Neural progenitor cell (in vitro differentiated cells): Measurements from ENCODE around the gene TUBB3. TPM values are rescaled to one million over a fixed set of nuclear protein-coding genes. Genes with fewer than 3 reads are reported as not detected.

Experiments used
- DNase-seq: peaks from one replicate; pipeline ENCODE4 v3.0.0-alpha.2; 2016; ENCODE audit warnings: low spot score
- H2AFZ ChIP-seq: fragments of 200-600 bp; sonication (generic); replicated peaks from 2 replicates; pipeline ENCODE4 v1.6.1; 2016; ENCODE audit warnings: antibody characterized with exemption
- H3F3A ChIP-seq: fragments of 200-600 bp; sonication (generic); 2 replicates; pipeline ENCODE4 v1.6.1; 2016; ENCODE audit warnings: antibody characterized with exemption, low read depth
- H3K27ac ChIP-seq: fragments of 200-600 bp; sonication (generic); 2 replicates; pipeline ENCODE4 v1.5.1; 2016; ENCODE audit warnings: mild to moderate bottlenecking
- H3K27me3 ChIP-seq: fragments of 200-600 bp; sonication (generic); 2 replicates; pipeline ENCODE4 v1.6.1; 2016; ENCODE audit warnings: mild to moderate bottlenecking, moderate library complexity
- H3K36me3 ChIP-seq: fragments of 200-600 bp; sonication (generic); 2 replicates; pipeline ENCODE4 v1.5.1; 2016
- H3K4me1 ChIP-seq: fragments of 200-600 bp; sonication (generic); 2 replicates; pipeline ENCODE4 v1.6.1; 2016; ENCODE audit warnings: mixed run types
- H3K4me2 ChIP-seq: fragments of 200-600 bp; sonication (generic); 2 replicates; pipeline ENCODE4 v1.6.1; 2016
- H3K4me3 ChIP-seq: fragments of 200-600 bp; sonication (generic); 2 replicates; pipeline ENCODE4 v1.5.1; 2016
- H3K79me2 ChIP-seq: fragments of 200-600 bp; sonication (generic); 2 replicates; pipeline ENCODE4 v1.6.1; 2016; ENCODE audit warnings: low read depth
- H3K9ac ChIP-seq: fragments of 200-600 bp; sonication (generic); 2 replicates; pipeline ENCODE4 v1.6.1; 2016
- H3K9me3 ChIP-seq: fragments of 200-600 bp; sonication (generic); 2 replicates; pipeline ENCODE4 v1.5.1; 2016; ENCODE audit warnings: low read depth
- H4K20me1 ChIP-seq: fragments of 200-600 bp; sonication (generic); 2 replicates; pipeline ENCODE4 v1.6.1; 2016; ENCODE audit warnings: low read depth
- H3K27ac Mint-ChIP-seq: 3 replicates; pipeline ENCODE4 v1.8.0; 2021; ENCODE audit warnings: mixed read lengths
- H3K27me3 Mint-ChIP-seq: 2 replicates; pipeline ENCODE4 v1.8.0; 2022; ENCODE audit warnings: low read depth, mild to moderate bottlenecking, inconsistent platforms, moderate library complexity, mixed read lengths; ENCODE audit not compliant: insufficient read depth
- H3K36me3 Mint-ChIP-seq: 3 replicates; pipeline ENCODE4 v1.8.0; 2021; ENCODE audit warnings: mixed read lengths
- H3K4me1 Mint-ChIP-seq: 3 replicates; pipeline ENCODE4 v1.8.0; 2021; ENCODE audit warnings: mixed read lengths
- H3K4me3 Mint-ChIP-seq: 3 replicates; pipeline ENCODE4 v1.8.0; 2021; ENCODE audit warnings: mild to moderate bottlenecking, moderate library complexity, mixed read lengths
- H3K9me3 Mint-ChIP-seq: 3 replicates; pipeline ENCODE4 v1.8.0; 2020; ENCODE audit warnings: mixed read lengths
- EZH2 ChIP-seq: fragments of 200-600 bp; sonication (generic); IDR thresholded peaks from 2 replicates; pipeline ENCODE4 v1.6.1; 2017; ENCODE audit warnings: antibody characterized with exemption, mild to moderate bottlenecking, moderate library complexity
- EZH2phosphoT487 ChIP-seq: fragments of 200-600 bp; sonication (generic); IDR thresholded peaks from 2 replicates; pipeline ENCODE4 v1.6.1; 2017; ENCODE audit warnings: antibody characterized with exemption
- total RNA-seq: library from RNA; depleted of rRNA; stranded (reverse); fragments of >200 nt; gene quantifications from 2 replicates; pipeline ENCODE4 v1.2.3, GENCODE V29; 2015; ENCODE audit warnings: low replicate concordance
- TF ChIP-seq, protein P1 (sequence below): fragments of 200-600 bp; sonication (generic); IDR thresholded peaks from 2 replicates; pipeline ENCODE4 v1.5.1; 2017; ENCODE audit warnings: antibody characterized with exemption, mild to moderate bottlenecking

Gene TUBB3
- total RNA-seq, 1 donor from 2014 or later: 41.4 TPM

DNA sequence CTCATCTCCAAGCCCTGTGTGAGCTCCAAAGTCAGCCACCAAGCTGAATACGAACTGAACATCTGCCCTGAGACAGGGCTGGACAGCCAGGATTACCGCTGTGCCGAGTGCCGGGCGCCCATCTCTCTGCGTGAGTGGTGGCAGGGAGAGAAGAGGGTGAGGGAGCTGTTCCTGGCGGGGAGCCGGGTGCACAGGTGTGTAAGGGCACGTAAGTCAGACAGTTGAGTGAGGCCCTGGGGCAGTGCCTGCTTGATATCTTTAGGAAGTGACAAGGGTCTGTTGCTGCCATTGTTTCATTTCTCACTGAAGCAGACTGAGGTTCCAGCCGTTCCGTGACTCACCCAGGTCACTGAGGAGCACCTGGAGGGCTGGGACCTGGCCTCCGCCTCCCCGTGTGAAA, 37.8 kb downstream of the TUBB3 start:
- Mint-ChIP-seq H3K36me3 (peaks cover 20% of the 10 kb centered on the region), H3K4me3 (no peak overlapping the region), H3K27ac (no peak overlapping the region), H3K9me3 (no peaks in the 10 kb centered on the region), H3K4me1 (peaks cover 4% of the 10 kb centered on the region), H3K27me3 (peaks cover 2% of the 10 kb centered on the region)
- no peak for DNase-seq
- H3K27me3 ChIP-seq: no peaks in the 10 kb centered on the region
- H3K27ac ChIP-seq: no peak overlapping the region
- no peaks in the 10 kb centered on the region for H3K36me3 ChIP-seq
- TF ChIP-seq EZH2phosphoT487 (no peak), EZH2 (no peak)
- TF ChIP-seq, protein P1, sequence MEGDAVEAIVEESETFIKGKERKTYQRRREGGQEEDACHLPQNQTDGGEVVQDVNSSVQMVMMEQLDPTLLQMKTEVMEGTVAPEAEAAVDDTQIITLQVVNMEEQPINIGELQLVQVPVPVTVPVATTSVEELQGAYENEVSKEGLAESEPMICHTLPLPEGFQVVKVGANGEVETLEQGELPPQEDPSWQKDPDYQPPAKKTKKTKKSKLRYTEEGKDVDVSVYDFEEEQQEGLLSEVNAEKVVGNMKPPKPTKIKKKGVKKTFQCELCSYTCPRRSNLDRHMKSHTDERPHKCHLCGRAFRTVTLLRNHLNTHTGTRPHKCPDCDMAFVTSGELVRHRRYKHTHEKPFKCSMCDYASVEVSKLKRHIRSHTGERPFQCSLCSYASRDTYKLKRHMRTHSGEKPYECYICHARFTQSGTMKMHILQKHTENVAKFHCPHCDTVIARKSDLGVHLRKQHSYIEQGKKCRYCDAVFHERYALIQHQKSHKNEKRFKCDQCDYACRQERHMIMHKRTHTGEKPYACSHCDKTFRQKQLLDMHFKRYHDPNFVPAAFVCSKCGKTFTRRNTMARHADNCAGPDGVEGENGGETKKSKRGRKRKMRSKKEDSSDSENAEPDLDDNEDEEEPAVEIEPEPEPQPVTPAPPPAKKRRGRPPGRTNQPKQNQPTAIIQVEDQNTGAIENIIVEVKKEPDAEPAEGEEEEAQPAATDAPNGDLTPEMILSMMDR: no peak
- no peaks in the 10 kb centered on the region for H3F3A ChIP-seq
- H3K4me1 ChIP-seq: no peaks in the 10 kb centered on the region
- H3K79me2 ChIP-seq: no peaks in the 10 kb centered on the region
- no peaks in the 10 kb centered on the region for H3K9me3 ChIP-seq
- H2AFZ ChIP-seq: no peak overlapping the region
- no peak overlapping the region for H3K9ac ChIP-seq
- H4K20me1 ChIP-seq: no peaks in the 10 kb centered on the region
- no peak overlapping the region for H3K4me2 ChIP-seq
- H3K4me3 ChIP-seq: no peak overlapping the region

DNA sequence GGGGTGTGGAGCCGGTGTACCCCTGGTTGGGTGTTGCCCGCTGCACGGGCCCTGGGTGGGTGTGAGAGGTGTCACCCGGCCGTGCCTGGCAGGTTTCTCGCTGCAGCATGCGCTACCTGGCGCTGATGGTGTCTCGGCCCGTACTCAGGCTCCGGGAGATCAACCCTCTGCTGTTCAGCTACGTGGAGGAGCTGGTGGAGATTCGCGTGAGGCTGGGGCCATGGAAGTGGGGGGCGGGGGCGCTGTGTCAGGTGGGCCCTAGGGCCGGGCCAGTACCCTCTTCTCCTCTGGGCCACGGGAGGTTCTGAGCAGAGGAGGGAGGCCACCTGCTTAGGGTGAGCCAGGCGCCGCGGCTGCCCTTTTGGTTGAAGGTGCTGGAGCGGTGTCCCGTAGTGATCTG, 38.8 kb downstream of the TUBB3 start:
- H3K27me3 ChIP-seq: no peaks in the 10 kb centered on the region
- H3K4me1 ChIP-seq: peaks cover 5% of the 10 kb centered on the region
- H3K4me3 Mint-ChIP-seq: no peak overlapping the region
- no peak overlapping the region for H3K4me3 ChIP-seq
- no peaks in the 10 kb centered on the region for H3K36me3 ChIP-seq
- no peak overlapping the region for H3K4me2 ChIP-seq
- H3K27ac ChIP-seq: no peak overlapping the region
- peaks cover 7% of the 10 kb centered on the region for H3K4me1 Mint-ChIP-seq
- H3K9me3 ChIP-seq: no peaks in the 10 kb centered on the region
- peaks cover 2% of the 10 kb centered on the region for H3K27me3 Mint-ChIP-seq
- H3K36me3 Mint-ChIP-seq: peaks cover 19% of the 10 kb centered on the region
- H3K27ac Mint-ChIP-seq: no peak overlapping the region
- TF ChIP-seq, protein P1: no peak
- TF ChIP-seq EZH2phosphoT487 (no peak), EZH2 (no peak)
- H4K20me1 ChIP-seq: peaks cover 6% of the 10 kb centered on the region
- H3K9ac ChIP-seq: no peak overlapping the region
- H3F3A ChIP-seq: no peaks in the 10 kb centered on the region
- H3K79me2 ChIP-seq: no peaks in the 10 kb centered on the region
- DNase-seq: no peak
- H2AFZ ChIP-seq: no peak overlapping the region
- no peaks in the 10 kb centered on the region for H3K9me3 Mint-ChIP-seq

GRCh38 chr16:89962754-89963498, 39.8 kb downstream of the TUBB3 start:
- no peaks in the 10 kb centered on the region for H3K9me3 Mint-ChIP-seq
- H3K27ac Mint-ChIP-seq: no peak overlapping the region
- peaks cover 18% of the 10 kb centered on the region for H3K36me3 Mint-ChIP-seq
- H3K9me3 ChIP-seq: no peaks in the 10 kb centered on the region
- no peak overlapping the region for H2AFZ ChIP-seq
- H3K4me2 ChIP-seq: no peak overlapping the region
- no peak overlapping the region for H3K4me3 ChIP-seq
- H4K20me1 ChIP-seq: peaks cover 12% of the 10 kb centered on the region
- peaks cover 6% of the 10 kb centered on the region for H3K4me1 ChIP-seq
- H3K27me3 ChIP-seq: no peaks in the 10 kb centered on the region
- no peaks in the 10 kb centered on the region for H3K36me3 ChIP-seq
- H3K79me2 ChIP-seq: no peaks in the 10 kb centered on the region
- no peak overlapping the region for H3K27ac ChIP-seq
- H3K4me1 Mint-ChIP-seq: peaks cover 16% of the 10 kb centered on the region
- no peak overlapping the region for H3K9ac ChIP-seq
- no peak overlapping the region for H3K4me3 Mint-ChIP-seq
- no peaks in the 10 kb centered on the region for H3F3A ChIP-seq
- H3K27me3 Mint-ChIP-seq: peaks cover 2% of the 10 kb centered on the region
- no peak for DNase-seq
- no peak for TF ChIP-seq EZH2phosphoT487
- TF ChIP-seq, protein P1: no peak
- no peak for TF ChIP-seq EZH2
